H1 (cell line): Measurements from ENCODE around the gene MATN1. TPM values are rescaled to one million over a fixed set of nuclear protein-coding genes. Genes with fewer than 3 reads are reported as not detected.

Source experiments
- BCL11A ChIP-seq, 2 experiments: IDR thresholded peaks; one replicate each; pipeline ENCODE4 v1.6.1; 2011; ENCODE audit warnings: low read depth in 2 of 2, low read length in 2 of 2, mild to moderate bottlenecking in 2 of 2
- CHD2 ChIP-seq: IDR thresholded peaks from 2 replicates; pipeline ENCODE4 v1.6.1; 2012; ENCODE audit warnings: low read length, improper control_type of control experiment
- CHD7 ChIP-seq: fragments of 300-600 bp; sonication (generic); IDR thresholded peaks from 2 replicates; pipeline ENCODE4 v1.7.1; 2012; ENCODE audit warnings: low read length, moderate library complexity, mild to moderate bottlenecking, inconsistent platforms; ENCODE audit not compliant: insufficient replicate concordance
- PHF8 ChIP-seq: fragments of 200-600 bp; sonication (generic); conservative IDR thresholded peaks from 2 replicates; pipeline ENCODE4 v1.7.1; 2012; ENCODE audit warnings: low read depth, mild to moderate bottlenecking, inconsistent platforms, low read length, moderate library complexity
- POLR2AphosphoS5 ChIP-seq: IDR thresholded peaks from 2 replicates; pipeline ENCODE4 v1.6.1; 2011; ENCODE audit warnings: low read depth, low read length
- RBBP5 ChIP-seq: IDR thresholded peaks from 2 replicates; pipeline ENCODE4 v1.7.1; 2012; ENCODE audit warnings: low read depth, mild to moderate bottlenecking, inconsistent platforms, low read length, moderate library complexity, borderline replicate concordance
- RFX5 ChIP-seq: IDR thresholded peaks from 2 replicates; pipeline ENCODE4 v1.6.1; 2011; ENCODE audit warnings: low read depth, low read length, improper control_type of control experiment, borderline replicate concordance
- RNF2 ChIP-seq: fragments of 200-900, 300-1000 bp; sonication (generic); IDR thresholded peaks from 2 replicates; pipeline ENCODE4 v1.7.1; 2016; ENCODE audit warnings: borderline replicate concordance, low read depth, mild to moderate bottlenecking, antibody characterized with exemption, low read length; ENCODE audit not compliant: poor library complexity, severe bottlenecking; ENCODE audit errors: missing control alignments
- polyA plus RNA-seq, 7 experiments: library from polyadenylated mRNA; depleted of rRNA in 3 of 7; stranded (reverse) in 5 of 7; unstranded in 2 of 7; fragments of >200 nt in 5 of 7; fragments of 200-250 nt in 2 of 7; gene quantifications; 1 replicate in 5 of 7; 2 replicates in 1 of 7; 4 replicates in 1 of 7; pipeline versions ENCODE4 v1.2.1 to v1.2.3, GENCODE V29; 2011 to 2013; ENCODE audit warnings: missing spikeins in 2 of 7, mixed read lengths in 2 of 7
- total RNA-seq: library from RNA; stranded (reverse); fragmentation: NEBNext Ultra II Directional; extraction: Animal tissue kit (Norgen Biotek cat#: 25700); gene quantifications from 2 replicates; pipeline ENCODE4 v1.2.1, GENCODE V29; 2021

MATN1 gene
- total and polyA plus RNA-seq, 2 of the 8 experiments (the other 6 are each of a cell fraction or from before 2014, with no cell fraction given) = 0.12 to 0.28 TPM

- no peak for TF ChIP-seq CHD7
- no peak for TF ChIP-seq POLR2AphosphoS5
- no peak for TF ChIP-seq PHF8
- no peak for TF ChIP-seq BCL11A (IDR thresholded peaks at IDR 0.05; ENCODE audit: low read depth in 2 of 2, low read length in 2 of 2)
- no peak for TF ChIP-seq RNF2
- TF ChIP-seq CHD2 = no peak
- no peak for TF ChIP-seq RFX5
- TF ChIP-seq RBBP5 = no peak
Measured at GRCh38 chr1:30675289-30675688, 48.1 kb downstream of the MATN1 start (continued).
